ENCODE results near the gene MPND. TPM values are rescaled to one million over a fixed set of nuclear protein-coding genes. Genes with fewer than 3 reads are reported as not detected.
A peak's percentile ranks its signal among the peaks of the same experiment; 100 is the strongest.

Gene MPND
- total and polyA plus RNA-seq, 2 of the 13 experiments (the other 11 are each of a cell fraction or from before 2014, with no cell fraction given), result 10.8 to 15.8 TPM

DNA sequence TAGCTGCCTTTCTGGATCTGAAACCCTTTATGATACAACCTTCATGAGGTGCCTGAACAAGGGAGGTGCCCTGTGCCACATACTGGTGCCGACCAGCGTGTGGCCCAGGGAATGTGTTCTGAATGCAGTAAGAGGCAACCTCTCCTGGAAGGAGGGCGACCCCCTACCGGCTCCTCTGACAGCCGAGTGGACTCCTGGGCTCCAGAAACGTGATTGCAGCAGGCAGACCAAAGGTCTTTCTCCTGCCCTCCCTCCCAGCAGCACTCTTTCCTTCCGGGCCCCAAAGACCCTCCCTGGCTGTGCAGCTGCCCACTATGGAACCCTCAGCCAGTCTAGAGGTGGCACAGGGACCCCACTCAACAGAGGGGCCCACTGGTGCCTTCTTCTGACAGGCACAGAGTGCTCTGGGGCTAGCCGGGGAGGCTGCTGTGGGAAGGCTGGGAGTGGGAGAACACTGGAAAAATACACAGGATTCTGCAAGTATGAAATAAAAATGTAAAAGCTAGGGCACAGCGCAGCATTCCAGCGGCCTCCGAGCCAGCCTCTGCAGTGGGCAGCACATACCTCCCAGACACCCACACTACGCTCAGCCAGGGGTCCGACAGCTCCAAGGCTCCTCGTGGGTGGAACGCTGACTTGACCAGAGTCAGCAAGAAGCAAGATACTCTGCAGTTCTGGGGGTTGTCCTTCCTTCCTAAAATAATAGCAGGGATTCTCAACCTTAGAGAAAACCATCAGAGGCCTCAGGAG lies 42.1 kb downstream of the MPND start (continued):
- TF ChIP-seq, protein P1, sequence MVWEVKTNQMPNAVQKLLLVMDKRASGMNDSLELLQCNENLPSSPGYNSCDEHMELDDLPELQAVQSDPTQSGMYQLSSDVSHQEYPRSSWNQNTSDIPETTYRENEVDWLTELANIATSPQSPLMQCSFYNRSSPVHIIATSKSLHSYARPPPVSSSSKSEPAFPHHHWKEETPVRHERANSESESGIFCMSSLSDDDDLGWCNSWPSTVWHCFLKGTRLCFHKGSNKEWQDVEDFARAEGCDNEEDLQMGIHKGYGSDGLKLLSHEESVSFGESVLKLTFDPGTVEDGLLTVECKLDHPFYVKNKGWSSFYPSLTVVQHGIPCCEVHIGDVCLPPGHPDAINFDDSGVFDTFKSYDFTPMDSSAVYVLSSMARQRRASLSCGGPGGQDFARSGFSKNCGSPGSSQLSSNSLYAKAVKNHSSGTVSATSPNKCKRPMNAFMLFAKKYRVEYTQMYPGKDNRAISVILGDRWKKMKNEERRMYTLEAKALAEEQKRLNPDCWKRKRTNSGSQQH (CRISPR knock-in tag; IDR thresholded peaks at IDR 0.05; ENCODE audit: low read depth), result no peak
- TF ChIP-seq SMAD9 (CRISPR knock-in tag; IDR thresholded peaks at IDR 0.05) (no peak), ZNF317 (CRISPR knock-in tag; IDR thresholded peaks at IDR 0.05) (no peak), ZNF468 (CRISPR knock-in tag; IDR thresholded peaks at IDR 0.05) (no peak), ZFP36L2 (CRISPR knock-in tag; IDR thresholded peaks at IDR 0.05) (no peak), TGIF2 (CRISPR knock-in tag; IDR thresholded peaks at IDR 0.05) (no peak), RCOR2 (CRISPR knock-in tag; IDR thresholded peaks at IDR 0.05) (no peak), GABPB1 (CRISPR knock-in tag; IDR thresholded peaks at IDR 0.05) (no peak), ZC3H13 (CRISPR knock-in tag; IDR thresholded peaks at IDR 0.05) (no peak), CHD4 (IDR thresholded peaks at IDR 0.05; ENCODE audit: borderline replicate concordance, low read length) (no peak), ZNF746 (CRISPR knock-in tag; IDR thresholded peaks at IDR 0.05) (peak; percentile 88; the same call in 1 of the 2 replicates), ZIK1 (CRISPR knock-in tag; IDR thresholded peaks at IDR 0.05; ENCODE audit: borderline replicate concordance, low read depth) (no peak), MLLT10 (CRISPR knock-in tag; IDR thresholded peaks at IDR 0.05) (no peak), ZNF264 (CRISPR knock-in tag; IDR thresholded peaks at IDR 0.05) (no peak), GFI1 (CRISPR knock-in tag; IDR thresholded peaks at IDR 0.05; ENCODE audit: borderline replicate concordance) (peak; percentile 82)
- TF ChIP-seq, protein P2, sequence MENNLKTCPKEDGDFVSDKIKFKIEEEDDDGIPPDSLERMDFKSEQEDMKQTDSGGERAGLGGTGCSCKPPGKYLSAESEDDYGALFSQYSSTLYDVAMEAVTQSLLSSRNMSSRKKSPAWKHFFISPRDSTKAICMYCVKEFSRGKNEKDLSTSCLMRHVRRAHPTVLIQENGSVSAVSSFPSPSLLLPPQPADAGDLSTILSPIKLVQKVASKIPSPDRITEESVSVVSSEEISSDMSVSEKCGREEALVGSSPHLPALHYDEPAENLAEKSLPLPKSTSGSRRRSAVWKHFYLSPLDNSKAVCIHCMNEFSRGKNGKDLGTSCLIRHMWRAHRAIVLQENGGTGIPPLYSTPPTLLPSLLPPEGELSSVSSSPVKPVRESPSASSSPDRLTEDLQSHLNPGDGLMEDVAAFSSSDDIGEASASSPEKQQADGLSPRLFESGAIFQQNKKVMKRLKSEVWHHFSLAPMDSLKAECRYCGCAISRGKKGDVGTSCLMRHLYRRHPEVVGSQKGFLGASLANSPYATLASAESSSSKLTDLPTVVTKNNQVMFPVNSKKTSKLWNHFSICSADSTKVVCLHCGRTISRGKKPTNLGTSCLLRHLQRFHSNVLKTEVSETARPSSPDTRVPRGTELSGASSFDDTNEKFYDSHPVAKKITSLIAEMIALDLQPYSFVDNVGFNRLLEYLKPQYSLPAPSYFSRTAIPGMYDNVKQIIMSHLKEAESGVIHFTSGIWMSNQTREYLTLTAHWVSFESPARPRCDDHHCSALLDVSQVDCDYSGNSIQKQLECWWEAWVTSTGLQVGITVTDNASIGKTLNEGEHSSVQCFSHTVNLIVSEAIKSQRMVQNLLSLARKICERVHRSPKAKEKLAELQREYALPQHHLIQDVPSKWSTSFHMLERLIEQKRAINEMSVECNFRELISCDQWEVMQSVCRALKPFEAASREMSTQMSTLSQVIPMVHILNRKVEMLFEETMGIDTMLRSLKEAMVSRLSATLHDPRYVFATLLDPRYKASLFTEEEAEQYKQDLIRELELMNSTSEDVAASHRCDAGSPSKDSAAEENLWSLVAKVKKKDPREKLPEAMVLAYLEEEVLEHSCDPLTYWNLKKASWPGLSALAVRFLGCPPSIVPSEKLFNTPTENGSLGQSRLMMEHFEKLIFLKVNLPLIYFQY (CRISPR knock-in tag; IDR thresholded peaks at IDR 0.05; ENCODE audit: borderline replicate concordance), result no peak
- TF ChIP-seq, protein P3, sequence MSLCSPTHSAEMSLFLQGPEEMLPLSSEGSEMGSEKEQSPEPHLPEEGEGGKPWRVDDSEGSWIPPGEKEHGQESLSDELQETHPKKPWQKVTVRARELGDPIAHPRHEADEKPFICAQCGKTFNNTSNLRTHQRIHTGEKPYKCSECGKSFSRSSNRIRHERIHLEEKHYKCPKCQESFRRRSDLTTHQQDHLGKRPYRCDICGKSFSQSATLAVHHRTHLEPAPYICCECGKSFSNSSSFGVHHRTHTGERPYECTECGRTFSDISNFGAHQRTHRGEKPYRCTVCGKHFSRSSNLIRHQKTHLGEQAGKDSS (CRISPR knock-in tag; IDR thresholded peaks at IDR 0.05; ENCODE audit: borderline replicate concordance, low read depth), result no peak; the same call in 1 of the 2 replicates
- TF ChIP-seq, protein P4, sequence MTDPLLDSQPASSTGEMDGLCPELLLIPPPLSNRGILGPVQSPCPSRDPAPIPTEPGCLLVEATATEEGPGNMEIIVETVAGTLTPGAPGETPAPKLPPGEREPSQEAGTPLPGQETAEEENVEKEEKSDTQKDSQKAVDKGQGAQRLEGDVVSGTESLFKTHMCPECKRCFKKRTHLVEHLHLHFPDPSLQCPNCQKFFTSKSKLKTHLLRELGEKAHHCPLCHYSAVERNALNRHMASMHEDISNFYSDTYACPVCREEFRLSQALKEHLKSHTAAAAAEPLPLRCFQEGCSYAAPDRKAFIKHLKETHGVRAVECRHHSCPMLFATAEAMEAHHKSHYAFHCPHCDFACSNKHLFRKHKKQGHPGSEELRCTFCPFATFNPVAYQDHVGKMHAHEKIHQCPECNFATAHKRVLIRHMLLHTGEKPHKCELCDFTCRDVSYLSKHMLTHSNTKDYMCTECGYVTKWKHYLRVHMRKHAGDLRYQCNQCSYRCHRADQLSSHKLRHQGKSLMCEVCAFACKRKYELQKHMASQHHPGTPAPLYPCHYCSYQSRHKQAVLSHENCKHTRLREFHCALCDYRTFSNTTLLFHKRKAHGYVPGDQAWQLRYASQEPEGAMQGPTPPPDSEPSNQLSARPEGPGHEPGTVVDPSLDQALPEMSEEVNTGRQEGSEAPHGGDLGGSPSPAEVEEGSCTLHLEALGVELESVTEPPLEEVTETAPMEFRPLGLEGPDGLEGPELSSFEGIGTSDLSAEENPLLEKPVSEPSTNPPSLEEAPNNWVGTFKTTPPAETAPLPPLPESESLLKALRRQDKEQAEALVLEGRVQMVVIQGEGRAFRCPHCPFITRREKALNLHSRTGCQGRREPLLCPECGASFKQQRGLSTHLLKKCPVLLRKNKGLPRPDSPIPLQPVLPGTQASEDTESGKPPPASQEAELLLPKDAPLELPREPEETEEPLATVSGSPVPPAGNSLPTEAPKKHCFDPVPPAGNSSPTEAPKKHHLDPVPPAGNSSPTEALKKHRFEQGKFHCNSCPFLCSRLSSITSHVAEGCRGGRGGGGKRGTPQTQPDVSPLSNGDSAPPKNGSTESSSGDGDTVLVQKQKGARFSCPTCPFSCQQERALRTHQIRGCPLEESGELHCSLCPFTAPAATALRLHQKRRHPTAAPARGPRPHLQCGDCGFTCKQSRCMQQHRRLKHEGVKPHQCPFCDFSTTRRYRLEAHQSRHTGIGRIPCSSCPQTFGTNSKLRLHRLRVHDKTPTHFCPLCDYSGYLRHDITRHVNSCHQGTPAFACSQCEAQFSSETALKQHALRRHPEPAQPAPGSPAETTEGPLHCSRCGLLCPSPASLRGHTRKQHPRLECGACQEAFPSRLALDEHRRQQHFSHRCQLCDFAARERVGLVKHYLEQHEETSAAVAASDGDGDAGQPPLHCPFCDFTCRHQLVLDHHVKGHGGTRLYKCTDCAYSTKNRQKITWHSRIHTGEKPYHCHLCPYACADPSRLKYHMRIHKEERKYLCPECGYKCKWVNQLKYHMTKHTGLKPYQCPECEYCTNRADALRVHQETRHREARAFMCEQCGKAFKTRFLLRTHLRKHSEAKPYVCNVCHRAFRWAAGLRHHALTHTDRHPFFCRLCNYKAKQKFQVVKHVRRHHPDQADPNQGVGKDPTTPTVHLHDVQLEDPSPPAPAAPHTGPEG (CRISPR knock-in tag; IDR thresholded peaks at IDR 0.05), result no peak

Measured in HepG2 (cell line).